Activated CD4-positive, alpha-beta T cell treated with anti-CD3 and anti-CD28 coated beads for 36 hours (primary cell): Measurements from ENCODE around the gene ACTR6. TPM values are rescaled to one million over a fixed set of nuclear protein-coding genes. Genes with fewer than 3 reads are reported as not detected.

Experiments used
- ATAC-seq: fragments of 200-7000 bp; cut with Tn5 transposase; one replicate; pipeline ENCODE4 v1.10.0; 2021; ENCODE audit warnings: mild to moderate bottlenecking, moderate library complexity
- CTCF ChIA-PET: fragments of 350-600 bp; sonication (Branson Sonifier 250); formaldehyde crosslinking; loops from one replicate; lab custom pipeline; 2021; ENCODE audit warnings: antibody characterized with exemption; lab: Charles Lee
- POLR2A ChIA-PET: fragments of 350-600 bp; sonication (Branson Sonifier 250); formaldehyde crosslinking; loops from one replicate; lab custom pipeline; 2021; ENCODE audit warnings: antibody characterized with exemption, inconsistent platforms; lab: Charles Lee
- DNase-seq: peaks from one replicate; pipeline ENCODE4 v3.0.0-alpha.2; 2020
- H3K27ac Mint-ChIP-seq: one replicate; pipeline ENCODE4 v1.8.0; 2021; ENCODE audit warnings: mixed read lengths
- H3K27me3 Mint-ChIP-seq: one replicate; pipeline ENCODE4 v1.8.0; 2021; ENCODE audit warnings: mixed read lengths
- H3K36me3 Mint-ChIP-seq: one replicate; pipeline ENCODE4 v1.8.0; 2021; ENCODE audit warnings: low read depth, mixed read lengths
- H3K4me1 Mint-ChIP-seq: one replicate; pipeline ENCODE4 v1.8.0; 2021; ENCODE audit warnings: mixed read lengths
- H3K4me3 Mint-ChIP-seq: one replicate; pipeline ENCODE4 v1.8.0; 2021; ENCODE audit warnings: mild to moderate bottlenecking, moderate library complexity, mixed read lengths
- H3K9me3 Mint-ChIP-seq: one replicate; pipeline ENCODE4 v1.8.0; 2021; ENCODE audit warnings: low read depth, mixed read lengths
- intact Hi-C, 2 experiments: fragments of 100-400 bp; cut with DNase I in 1 of 2; cut with micrococcal nuclease in 1 of 2; formaldehyde crosslinking; loops; one replicate each; pipeline versions ENCODE4 v1.14.2 to v1.15.1; 2022 to 2024; cut with DNase I, micrococcal nuclease
- total RNA-seq, 2 experiments: library from RNA; stranded (reverse); gene quantifications; one replicate each; pipeline ENCODE4 v1.2.3, GENCODE V29; 2021

The ACTR6 gene
- total RNA-seq, 2 experiments from 2014 or later, result 21.6 to 37.3 TPM

GRCh38 chr12:100199347-100200149 is 1.1 kb upstream of the ACTR6 start:
- peaks cover 20% of the 10 kb centered on the region for H3K36me3 Mint-ChIP-seq
- H3K9me3 Mint-ChIP-seq, result no peaks in the 10 kb centered on the region
- ATAC-seq (peak; percentile 70), DNase-seq (peak; percentile 87)
- intact Hi-C loops, result loop anchor here (1.0 to 5.0 kb wide), 7 partner anchors 37 to 1607 kb away; partner anchors contain the start of genes BLTP3B (in 2 of the 2), DEPDC4 (in 2 of the 2), SCYL2 (in 2 of the 2) and APAF1 (in 1 of the 2)
- CTCF ChIA-PET, result interaction anchor here (0.6 to 1.0 kb wide), 3 partner anchors 45 to 69 kb away, joined by 3 read pairs; partner anchors contain the start of gene DEPDC4
- H3K4me1 Mint-ChIP-seq, result peaks cover 26% of the 10 kb centered on the region
- peak overlapping the region; percentile 100 for H3K27ac Mint-ChIP-seq
- POLR2A ChIA-PET, result interaction anchor here (0.6 to 0.7 kb wide), 2 partner anchors 34 to 81 kb away, joined by 3 read pairs; no protein-coding TSS in a partner anchor
- no peaks in the 10 kb centered on the region for H3K27me3 Mint-ChIP-seq
- peak overlapping the region; percentile 93 for H3K4me3 Mint-ChIP-seq

- ChIA-PET CTCF (interaction anchor here (0.6 to 1.2 kb wide), 3 partner anchors 23 to 47 kb away, joined by 3 to 6 read pairs (median 4); no protein-coding TSS in a partner anchor), POLR2A (interaction anchor here (0.6 to 1.3 kb wide), 3 partner anchors 8 to 1608 kb away, joined by 3 to 6 read pairs (median 5); partner anchors contain the start of genes DEPDC4, SCYL2 and SLC25A3)
- peak overlapping the region; percentile 93 for H3K4me3 Mint-ChIP-seq
- H3K36me3 Mint-ChIP-seq, result peaks cover 6% of the 10 kb centered on the region
- peaks cover 26% of the 10 kb centered on the region for H3K4me1 Mint-ChIP-seq
- DNase-seq, result no peak
- no peak for ATAC-seq
- H3K27me3 Mint-ChIP-seq, result no peaks in the 10 kb centered on the region
- intact Hi-C loops, result loop anchor here (2.0 to 5.0 kb wide), 3 partner anchors 215 to 1557 kb away; partner anchors contain the start of genes APAF1 (in 1 of the 2) and IKBIP (in 1 of the 2)
- H3K27ac Mint-ChIP-seq, result peak overlapping the region; percentile 100
- no peaks in the 10 kb centered on the region for H3K9me3 Mint-ChIP-seq
These were observed 1.2 kb downstream of the ACTR6 start for GRCh38 chr12:100201604-100202423.

GRCh38 chr12:100207311-100207710 is 6.7 kb downstream of the ACTR6 start:
- ChIA-PET CTCF (no interaction called here), POLR2A (no interaction called here)
- DNase-seq (no peak), ATAC-seq (no peak)
- no peak overlapping the region for H3K4me3 Mint-ChIP-seq
- peaks cover 14% of the 10 kb centered on the region for H3K4me1 Mint-ChIP-seq
- no peak overlapping the region for H3K27ac Mint-ChIP-seq
- intact Hi-C loops, result no loop called here
- H3K27me3 Mint-ChIP-seq, result no peaks in the 10 kb centered on the region
- H3K36me3 Mint-ChIP-seq, result peaks cover 21% of the 10 kb centered on the region
- no peaks in the 10 kb centered on the region for H3K9me3 Mint-ChIP-seq

- Mint-ChIP-seq H3K4me1 (peaks cover 1% of the 10 kb centered on the region), H3K27me3 (no peaks in the 10 kb centered on the region), H3K9me3 (no peaks in the 10 kb centered on the region), H3K4me3 (no peak overlapping the region), H3K27ac (no peak overlapping the region), H3K36me3 (peaks cover 27% of the 10 kb centered on the region)
- ChIA-PET POLR2A (no interaction called here), CTCF (interaction anchor here (0.6 kb wide), 2 partner anchors 108 to 168 kb away, joined by 3 read pairs; no protein-coding TSS in a partner anchor)
- ATAC-seq (no peak), DNase-seq (no peak)
- intact Hi-C loops, result no loop called here
These were observed 8.2 kb downstream of the ACTR6 start for GRCh38 chr12:100208834-100209233.

GRCh38 chr12:100211698-100212097 is 11.1 kb downstream of the ACTR6 start:
- Mint-ChIP-seq H3K36me3 (peaks cover 34% of the 10 kb centered on the region), H3K27me3 (no peaks in the 10 kb centered on the region), H3K27ac (no peak overlapping the region), H3K4me3 (no peak overlapping the region), H3K9me3 (no peaks in the 10 kb centered on the region), H3K4me1 (peaks cover 4% of the 10 kb centered on the region)
- ATAC-seq (no peak), DNase-seq (no peak)
- ChIA-PET POLR2A (no interaction called here), CTCF (no interaction called here)
- intact Hi-C loops, result no loop called here

GRCh38 chr12:100213016-100213891 is 12.6 kb downstream of the ACTR6 start:
- H3K4me1 Mint-ChIP-seq, result peaks cover 4% of the 10 kb centered on the region
- H3K27ac Mint-ChIP-seq, result no peak overlapping the region
- CTCF ChIA-PET, result interaction anchor here (0.7 kb wide), 1 partner anchor 57 kb away, joined by 3 read pairs; no protein-coding TSS in a partner anchor
- intact Hi-C loops, result no loop called here
- H3K9me3 Mint-ChIP-seq, result no peaks in the 10 kb centered on the region
- POLR2A ChIA-PET, result no interaction called here
- DNase-seq (no peak), ATAC-seq (no peak)
- H3K27me3 Mint-ChIP-seq, result no peaks in the 10 kb centered on the region
- H3K4me3 Mint-ChIP-seq, result no peak overlapping the region
- peaks cover 34% of the 10 kb centered on the region for H3K36me3 Mint-ChIP-seq

GRCh38 chr12:100214518-100214917 is 13.9 kb downstream of the ACTR6 start:
- Mint-ChIP-seq H3K36me3 (peaks cover 24% of the 10 kb centered on the region), H3K27me3 (no peaks in the 10 kb centered on the region), H3K27ac (peak overlapping the region; percentile 53), H3K9me3 (no peaks in the 10 kb centered on the region), H3K4me1 (peaks cover 4% of the 10 kb centered on the region), H3K4me3 (no peak overlapping the region)
- no peak for DNase-seq
- POLR2A ChIA-PET, result no interaction called here
- ATAC-seq, result no peak
- intact Hi-C loops, result no loop called here
- CTCF ChIA-PET, result no interaction called here

- ChIA-PET CTCF (no interaction called here), POLR2A (no interaction called here)
- no peak for DNase-seq
- H3K27me3 Mint-ChIP-seq, result no peaks in the 10 kb centered on the region
- intact Hi-C loops, result no loop called here
- peaks cover 4% of the 10 kb centered on the region for H3K4me1 Mint-ChIP-seq
- H3K36me3 Mint-ChIP-seq, result peaks cover 20% of the 10 kb centered on the region
- no peaks in the 10 kb centered on the region for H3K9me3 Mint-ChIP-seq
- H3K4me3 Mint-ChIP-seq, result no peak overlapping the region
- no peak for ATAC-seq
- peak overlapping the region; percentile 3 for H3K27ac Mint-ChIP-seq
These were observed 14.6 kb downstream of the ACTR6 start for GRCh38 chr12:100215209-100215608.

- intact Hi-C loops, result no loop called here
- no peak overlapping the region for H3K27ac Mint-ChIP-seq
- H3K9me3 Mint-ChIP-seq, result no peaks in the 10 kb centered on the region
- no peak for DNase-seq
- no peak for ATAC-seq
- H3K27me3 Mint-ChIP-seq, result no peaks in the 10 kb centered on the region
- peaks cover 4% of the 10 kb centered on the region for H3K4me1 Mint-ChIP-seq
- H3K4me3 Mint-ChIP-seq, result no peak overlapping the region
- peaks cover 22% of the 10 kb centered on the region for H3K36me3 Mint-ChIP-seq
- CTCF ChIA-PET, result no interaction called here
- POLR2A ChIA-PET, result no interaction called here
These were observed 15.7 kb downstream of the ACTR6 start for GRCh38 chr12:100216337-100216736.

- ATAC-seq (no peak), DNase-seq (no peak)
- peaks cover 1% of the 10 kb centered on the region for H3K4me1 Mint-ChIP-seq
- H3K36me3 Mint-ChIP-seq, result peaks cover 19% of the 10 kb centered on the region
- H3K27me3 Mint-ChIP-seq, result no peaks in the 10 kb centered on the region
- POLR2A ChIA-PET, result no interaction called here
- CTCF ChIA-PET, result no interaction called here
- intact Hi-C loops, result no loop called here
- no peaks in the 10 kb centered on the region for H3K9me3 Mint-ChIP-seq
- no peak overlapping the region for H3K4me3 Mint-ChIP-seq
- no peak overlapping the region for H3K27ac Mint-ChIP-seq
These were observed 18.9 kb downstream of the ACTR6 start for GRCh38 chr12:100219328-100220109.
